HG03045 (cell line): ENCODE data around the gene KLHL29.

Source experiments
- ATAC-seq: cut with Tn5 transposase; IDR thresholded peaks from one replicate; pipeline ENCODE4 v1.9.1; 2021; ENCODE audit warnings: mild to moderate bottlenecking, moderate library complexity; ENCODE audit not compliant: unreplicated experiment

Gene KLHL29

DNA sequence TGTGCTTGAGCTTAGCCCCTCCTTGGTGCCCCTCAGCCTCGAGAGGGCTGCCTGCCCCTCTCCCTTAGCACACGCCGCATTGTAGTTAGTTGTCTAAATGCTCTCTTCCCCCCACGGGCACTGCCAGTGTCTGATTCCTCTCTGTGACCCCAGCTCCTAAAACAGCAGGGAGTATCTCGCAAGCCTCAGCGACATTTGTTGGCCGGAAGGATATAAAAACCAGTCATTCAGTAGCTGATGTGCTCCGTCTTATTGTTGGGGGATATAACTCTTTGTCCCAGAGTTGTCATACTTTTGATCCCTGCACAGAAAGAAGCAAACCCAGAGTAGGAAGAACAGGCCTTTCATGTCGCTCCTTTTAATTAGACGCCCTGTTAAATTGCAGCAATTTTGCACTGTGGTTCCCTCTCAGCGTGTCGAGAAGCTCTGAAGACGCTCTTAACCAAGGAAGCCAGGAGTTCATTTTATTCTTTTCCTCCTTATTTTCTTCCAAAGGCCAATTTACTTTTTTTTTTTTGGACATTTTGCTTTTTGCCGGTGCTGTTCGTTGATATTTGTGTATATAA lies 201.8 kb downstream of the KLHL29 start:
- no peak for ATAC-seq

DNA sequence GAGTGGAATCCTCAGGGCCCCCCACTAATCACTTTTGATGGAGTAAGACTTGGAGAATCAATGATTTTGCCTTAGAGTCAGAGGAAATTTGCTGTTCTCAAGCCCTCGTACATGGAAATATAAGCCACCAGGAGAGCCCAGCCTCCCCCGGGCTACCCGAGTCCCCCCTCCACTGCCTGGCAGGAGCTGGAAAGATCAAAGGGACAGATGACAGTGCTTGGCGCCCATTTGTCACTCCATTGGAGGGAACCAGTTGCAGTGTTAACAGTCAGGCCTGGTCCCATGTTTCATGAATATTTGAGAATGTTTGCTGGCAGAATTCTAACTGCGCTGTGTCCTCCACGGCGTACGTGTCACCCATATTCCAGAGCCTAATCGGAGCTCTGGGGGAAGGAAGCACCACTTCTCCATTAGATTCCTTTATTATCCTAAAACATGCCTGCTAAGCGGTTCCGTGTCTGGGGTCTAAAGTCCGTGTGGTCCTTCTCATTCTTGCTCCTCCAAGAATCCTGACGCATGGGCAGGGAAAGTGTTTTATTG lies 202.4 kb downstream of the KLHL29 start:
- ATAC-seq: no peak

DNA sequence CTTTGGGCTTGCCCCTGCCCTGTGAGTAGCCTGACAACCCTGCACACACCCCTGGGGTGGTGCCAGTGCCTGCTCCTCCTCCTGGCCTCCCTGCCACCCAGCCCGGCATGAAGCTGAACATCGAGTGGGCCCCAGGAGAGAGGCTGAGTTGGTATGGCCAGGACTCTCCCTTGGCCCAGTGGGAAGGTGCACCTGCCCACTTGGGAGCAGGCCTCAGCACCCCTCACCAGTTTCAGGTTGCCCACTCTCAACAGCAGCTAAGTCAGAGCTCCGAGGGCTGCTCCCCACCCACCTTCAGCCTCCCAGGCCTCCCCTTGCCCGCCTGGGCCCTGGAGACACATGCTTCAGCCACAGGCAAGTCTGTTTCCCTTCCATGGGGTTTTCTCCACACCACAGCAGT lies 203.1 kb downstream of the KLHL29 start:
- no peak for ATAC-seq

- ATAC-seq: no peak
Observed at GRCh38 chr2:23588508-23589201, 203.7 kb downstream of the KLHL29 start.

- ATAC-seq: no peak
Observed at GRCh38 chr2:23589220-23589647, 204.3 kb downstream of the KLHL29 start.

DNA sequence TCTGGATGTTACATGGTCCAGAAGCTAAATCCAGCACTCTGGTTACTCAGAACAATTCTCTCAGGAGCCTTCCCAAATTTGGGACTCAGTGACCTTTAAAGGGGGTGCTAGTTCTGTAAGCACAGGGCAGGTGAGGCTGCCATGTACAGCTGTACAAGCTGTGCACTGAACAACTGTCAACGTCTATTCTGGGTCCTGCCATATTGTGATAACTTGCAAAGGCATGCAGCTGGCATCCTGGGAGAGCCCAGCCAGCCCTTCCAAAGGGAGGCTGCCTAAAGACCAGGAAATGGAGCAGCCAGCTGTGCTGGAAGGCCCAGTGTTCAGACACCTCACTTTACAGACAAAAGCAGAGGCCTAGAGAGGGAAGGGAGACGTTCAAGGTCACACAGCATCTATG lies 204.8 kb downstream of the KLHL29 start:
- ATAC-seq: no peak

- ATAC-seq: no peak
Observed at GRCh38 chr2:23590241-23590869, 205.4 kb downstream of the KLHL29 start.

- no peak for ATAC-seq
Observed at GRCh38 chr2:23591111-23591510, 206.1 kb downstream of the KLHL29 start.

GRCh38 chr2:23592061-23592685 lies 207.2 kb downstream of the KLHL29 start:
- ATAC-seq: no peak

DNA sequence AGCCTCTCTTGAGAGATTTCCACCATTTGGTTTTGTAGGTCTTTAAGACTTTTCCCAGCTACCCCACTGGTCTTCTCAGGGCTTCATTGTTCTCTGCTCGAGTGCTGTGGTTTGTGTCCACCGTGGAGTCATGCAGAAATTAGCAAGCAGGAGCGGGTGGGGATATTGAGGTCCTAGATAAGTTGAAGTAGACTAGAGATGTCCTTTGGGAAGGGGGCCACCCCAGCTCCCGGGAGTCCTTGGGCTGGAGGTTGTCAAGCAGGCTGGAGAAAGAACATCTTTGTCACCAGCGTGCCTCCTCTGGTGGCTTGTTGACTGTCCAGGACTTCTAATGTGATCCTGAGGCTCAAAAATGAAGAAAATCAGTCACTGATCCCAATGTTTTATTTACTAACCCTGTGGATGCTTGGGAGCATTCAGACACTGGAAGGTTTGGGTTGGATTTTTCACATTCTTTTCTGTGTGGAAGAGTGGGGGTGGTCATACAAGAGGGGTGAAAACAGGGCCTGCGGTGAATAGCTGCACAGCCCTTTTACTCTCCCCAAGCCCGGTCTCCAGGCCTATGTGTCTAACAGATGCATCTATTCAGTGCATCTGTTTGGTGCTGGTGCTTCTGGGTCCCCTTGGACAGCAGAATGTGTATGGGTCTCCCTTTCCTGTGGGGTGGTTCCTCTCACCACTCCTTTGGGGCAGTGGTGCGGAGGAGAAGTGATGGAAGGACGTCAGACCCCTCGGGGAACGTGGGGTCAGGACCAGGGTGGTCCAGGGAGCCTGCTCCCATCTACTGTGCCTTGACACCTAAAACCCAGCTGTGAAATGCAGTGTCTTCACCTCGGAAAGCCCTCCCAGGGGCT lies 208.1 kb downstream of the KLHL29 start:
- ATAC-seq: no peak

DNA sequence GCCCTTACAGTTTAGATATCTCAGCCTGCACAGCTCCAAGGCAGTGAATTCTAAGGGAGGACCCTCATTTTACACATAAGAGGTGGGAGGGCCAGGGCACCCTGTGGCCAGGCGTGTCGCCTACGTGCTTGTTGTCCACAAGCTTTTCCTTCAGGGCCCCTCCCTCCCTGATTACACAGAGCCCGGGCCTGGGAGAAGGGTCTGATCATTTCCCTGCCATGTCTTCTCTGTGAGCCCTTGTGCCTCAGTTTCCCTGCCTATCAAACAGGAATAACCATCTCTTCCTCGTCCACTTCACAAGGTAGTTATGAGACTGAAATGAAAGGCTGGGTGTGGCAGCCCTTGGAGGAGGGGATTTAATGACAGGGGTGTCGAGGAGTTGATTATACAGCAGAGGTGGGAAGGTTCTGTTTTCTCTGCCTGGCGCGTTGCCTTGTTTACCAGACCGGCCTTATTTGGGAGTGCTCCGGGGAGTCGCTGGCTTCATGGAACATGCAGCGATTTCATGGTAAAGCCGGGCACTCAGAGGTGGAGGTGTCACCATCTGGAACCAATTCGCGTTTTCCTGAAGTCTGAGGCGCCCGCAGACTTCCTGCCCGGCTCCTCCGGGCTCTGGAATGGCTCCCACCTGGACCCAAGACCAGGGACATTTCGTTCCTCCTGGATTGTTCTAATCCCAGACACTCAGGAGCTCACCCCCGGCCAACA lies 208.9 kb downstream of the KLHL29 start:
- ATAC-seq: no peak

DNA sequence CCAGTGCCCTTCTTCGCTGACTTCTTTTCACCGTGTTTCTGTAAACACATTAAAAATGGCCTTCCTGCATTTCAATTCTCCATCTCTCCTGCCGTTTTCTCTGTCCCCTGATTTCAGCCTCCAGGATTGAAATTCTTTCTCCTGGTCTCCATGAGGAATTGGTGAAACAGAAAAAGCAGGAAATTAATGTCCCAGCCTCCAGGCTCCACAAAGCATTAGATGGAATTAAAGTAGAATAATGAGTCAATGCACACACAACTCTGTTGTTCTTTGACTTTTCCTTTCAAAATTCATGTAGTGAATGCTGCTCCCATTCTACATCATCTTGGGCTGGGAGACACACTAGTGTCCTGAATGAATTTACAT lies 209.5 kb downstream of the KLHL29 start:
- no peak for ATAC-seq

- no peak for ATAC-seq
Observed at GRCh38 chr2:23595021-23595420, 210.0 kb downstream of the KLHL29 start.

DNA sequence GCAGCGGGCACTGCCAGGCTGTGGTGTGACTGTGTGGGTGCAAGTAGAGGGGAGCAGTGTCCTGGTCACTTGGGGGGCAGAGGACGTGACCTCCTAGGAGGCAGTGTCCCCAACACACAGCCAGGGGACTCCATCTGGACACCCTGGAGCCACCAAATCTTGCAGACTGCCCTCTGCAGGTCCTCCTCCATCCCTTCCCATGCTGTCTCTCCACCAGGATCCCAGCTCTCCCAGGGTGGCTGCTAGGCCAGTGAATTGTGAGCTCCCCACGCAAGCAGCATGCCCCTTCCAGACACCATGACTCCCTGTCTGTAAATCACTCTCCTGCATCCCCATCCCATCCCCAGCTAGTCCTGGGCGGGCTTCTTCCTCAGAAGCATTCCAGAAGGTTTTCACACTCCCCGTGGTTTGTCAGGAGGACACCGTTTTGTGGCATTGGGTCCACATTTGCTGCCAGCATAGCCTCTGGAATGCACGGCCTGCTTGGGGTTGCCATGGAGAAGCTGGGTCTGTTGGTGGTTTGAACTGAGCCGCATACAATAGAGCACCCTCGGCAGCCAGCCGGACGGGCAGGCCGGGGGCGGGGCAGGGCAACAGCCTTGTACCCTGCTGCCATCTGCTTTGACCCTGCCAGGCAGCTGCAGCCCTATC lies 210.7 kb downstream of the KLHL29 start:
- ATAC-seq: no peak

GRCh38 chr2:23596316-23596885 lies 211.4 kb downstream of the KLHL29 start:
- no peak for ATAC-seq

DNA sequence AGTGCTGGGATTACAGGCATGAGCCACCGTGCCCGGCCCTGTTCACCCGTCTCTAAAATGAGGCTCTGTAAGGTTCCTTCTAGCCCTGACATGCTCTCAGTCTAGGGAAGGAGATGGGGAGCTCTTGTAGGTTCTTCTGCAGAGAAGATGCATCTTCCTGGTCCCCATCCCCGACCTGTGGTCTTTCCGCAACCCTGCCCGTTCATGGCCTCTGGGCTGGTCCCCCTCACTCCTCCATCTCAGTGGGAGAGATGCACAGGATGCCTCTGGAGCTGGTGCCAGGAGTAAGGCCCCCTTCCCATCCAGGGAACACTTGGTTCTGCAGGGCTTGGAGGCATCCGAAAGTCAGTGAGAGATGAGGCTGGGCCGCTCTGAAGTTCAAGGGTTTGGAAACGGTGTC lies 212.7 kb downstream of the KLHL29 start:
- ATAC-seq: no peak

DNA sequence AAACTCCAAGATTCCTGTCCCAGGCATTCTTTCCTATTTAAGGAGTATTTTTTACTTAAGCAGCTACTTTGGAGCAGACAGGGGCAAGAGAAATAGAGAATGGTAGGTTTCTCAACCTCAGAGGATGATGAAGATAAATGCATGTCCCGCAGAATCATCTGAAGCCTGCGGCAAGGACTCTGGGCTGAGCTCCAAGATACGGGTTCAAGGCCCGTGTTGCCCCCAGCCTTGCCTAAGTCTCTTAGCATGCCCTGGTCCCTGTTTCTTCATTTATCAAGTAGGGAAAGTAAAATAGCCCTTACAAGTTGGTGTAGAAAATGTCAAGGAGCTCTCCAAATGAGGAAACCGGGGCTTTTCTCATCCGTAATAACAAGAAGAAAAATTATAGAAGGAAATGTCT lies 214.0 kb downstream of the KLHL29 start:
- no peak for ATAC-seq

- ATAC-seq: no peak
Observed at GRCh38 chr2:23599667-23600066, 214.7 kb downstream of the KLHL29 start.

- ATAC-seq: no peak
Observed at GRCh38 chr2:23600346-23600745, 215.4 kb downstream of the KLHL29 start.
